ENCODE measurements around the gene MISP. TPM values are rescaled to one million over a fixed set of nuclear protein-coding genes. Genes with fewer than 3 reads are reported as not detected.
A peak's percentile ranks its signal among the peaks of the same experiment; 100 is the strongest.

Gene MISP
- total and polyA plus RNA-seq, 2 experiments from 2014 or later: 0.27 to 0.28 TPM

DNA sequence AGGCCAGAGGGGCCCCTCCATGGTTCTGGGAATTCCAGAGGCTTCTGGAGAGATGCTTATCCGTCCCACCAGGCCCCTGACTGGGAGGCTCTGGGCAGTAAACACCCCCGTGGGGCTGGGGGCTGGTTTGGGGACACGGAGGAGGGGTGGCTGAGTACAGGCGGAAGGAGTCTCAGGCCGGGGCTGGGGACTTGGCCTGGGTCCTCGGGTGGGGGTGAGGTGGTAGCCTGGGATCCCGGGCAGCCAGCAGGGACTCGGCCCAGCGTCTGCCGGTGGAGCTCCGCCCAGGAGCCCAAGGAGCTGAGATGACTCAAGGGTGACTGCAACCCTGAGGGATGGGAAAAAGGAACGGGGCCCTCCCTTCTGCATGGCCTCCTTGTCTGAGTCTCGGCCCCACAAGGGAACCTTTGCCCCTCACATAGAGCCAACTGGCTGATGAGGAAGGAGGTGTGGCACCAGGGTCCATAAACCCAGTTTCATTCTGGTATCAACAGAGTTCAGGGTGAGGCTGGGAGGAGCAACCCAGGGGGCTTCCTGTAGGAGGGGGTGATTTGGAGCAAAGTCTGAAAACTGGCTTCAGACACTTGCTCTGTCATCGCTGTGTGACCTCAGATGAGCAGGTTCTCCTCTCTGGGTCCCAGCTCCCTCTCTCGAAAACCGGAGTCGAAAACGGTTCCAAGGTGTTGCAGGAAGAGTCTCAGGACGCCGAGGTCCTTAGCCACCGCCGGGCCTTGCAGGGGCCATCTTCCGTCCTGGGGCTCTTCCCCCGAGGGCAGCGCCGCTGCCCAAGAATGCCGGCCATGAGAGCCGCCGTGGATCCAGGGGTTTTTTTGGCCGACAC is 809 bp downstream of the MISP start:
- peaks cover 4% of the 10 kb centered on the region for H3K27me3 Mint-ChIP-seq (ENCODE audit: insufficient read depth, low read depth, poor library complexity)
- Histone ChIP-seq H3K4me3 (no peak overlapping the region), H3K79me2 (replicated peaks; ENCODE audit: insufficient read depth) (no peaks in the 10 kb centered on the region), H4K20me1 (replicated peaks; ENCODE audit: insufficient read depth) (no peaks in the 10 kb centered on the region), H2AFZ (peak overlapping the region; percentile 52; the same call in 1 of the 2 replicates), H3F3A (replicated peaks; ENCODE audit: low read depth) (0 out of 2 replicates have a peak, but pooled peaks cover 7% of the 10 kb centered on the region), H3K27me3 (ENCODE audit: insufficient read depth) (no peaks in the 10 kb centered on the region), H3K4me1 (ENCODE audit: insufficient read depth) (no peaks in the 10 kb centered on the region), H3K36me3 (ENCODE audit: insufficient read depth) (no peaks in the 10 kb centered on the region), H3K4me2 (no peak overlapping the region; the same call in 1 of the 2 replicates), H3K27ac (ENCODE audit: low read depth) (no peak overlapping the region), H3K9me2 (ENCODE audit: insufficient read depth) (no peaks in the 10 kb centered on the region)
- no peak overlapping the region for H3K27ac Mint-ChIP-seq
- ATAC-seq (peak; percentile 15), DNase-seq (ENCODE audit: low spot score) (no peak)
- H3K9me3 Mint-ChIP-seq: peaks cover 10% of the 10 kb centered on the region
- TF ChIP-seq JUNB (IDR thresholded peaks at IDR 0.05; ENCODE audit: unreplicated experiment): no peak
- no peaks in the 10 kb centered on the region for H3K36me3 Mint-ChIP-seq (ENCODE audit: low read depth)
- H3K4me3 Mint-ChIP-seq: no peak overlapping the region
- H3K4me1 Mint-ChIP-seq: no peaks in the 10 kb centered on the region

DNA sequence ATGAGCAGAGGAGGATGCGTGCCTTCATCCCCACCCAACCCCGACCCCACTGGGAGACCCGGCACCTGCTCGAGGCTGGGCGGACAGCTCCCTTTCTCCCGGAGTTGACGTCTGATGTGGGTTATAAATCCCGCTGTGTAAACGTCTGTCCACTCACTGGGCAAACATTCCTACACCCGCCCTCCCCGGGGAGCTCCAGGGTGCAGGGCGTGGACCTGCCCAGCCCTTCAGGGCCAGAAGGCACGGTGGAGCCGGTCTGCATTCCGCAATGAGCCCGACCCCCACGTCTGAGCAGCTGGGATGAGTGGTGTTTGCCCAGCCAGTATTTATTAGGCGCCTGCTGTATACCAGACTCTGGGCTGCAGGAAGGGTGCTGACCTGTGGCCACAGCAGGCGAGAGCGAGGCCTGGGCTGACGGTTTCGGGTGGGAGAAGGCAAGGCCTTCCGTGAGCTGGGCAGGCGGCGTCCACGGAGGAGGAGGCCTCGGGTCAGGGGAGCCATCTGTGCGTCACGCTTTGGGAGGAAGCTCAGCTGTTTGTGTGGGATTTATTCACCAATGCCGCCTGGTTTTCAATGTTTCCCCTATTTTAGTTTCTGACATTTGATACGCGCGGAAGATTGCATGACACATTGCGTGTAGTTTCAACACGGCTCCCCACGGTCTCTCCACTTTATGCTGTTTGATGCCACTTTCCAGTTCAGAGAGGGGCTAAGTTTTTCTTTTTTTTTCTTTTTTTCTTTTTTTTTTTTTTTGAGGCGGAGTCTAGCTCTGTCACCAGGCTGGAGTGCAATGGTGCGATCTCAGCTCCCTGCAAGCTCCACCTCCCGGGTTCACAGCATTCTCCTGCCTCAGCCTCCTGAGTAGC is 2.0 kb downstream of the MISP start:
- H3K36me3 Mint-ChIP-seq (ENCODE audit: low read depth): no peaks in the 10 kb centered on the region
- H3K4me1 Mint-ChIP-seq: no peaks in the 10 kb centered on the region
- peaks cover 4% of the 10 kb centered on the region for H3K27me3 Mint-ChIP-seq (ENCODE audit: insufficient read depth, low read depth, poor library complexity)
- Histone ChIP-seq H3K4me1 (ENCODE audit: insufficient read depth) (no peaks in the 10 kb centered on the region), H3K36me3 (ENCODE audit: insufficient read depth) (no peaks in the 10 kb centered on the region), H3K27me3 (ENCODE audit: insufficient read depth) (no peaks in the 10 kb centered on the region), H3K4me2 (no peak overlapping the region), H3K9me2 (ENCODE audit: insufficient read depth) (no peaks in the 10 kb centered on the region), H4K20me1 (replicated peaks; ENCODE audit: insufficient read depth) (no peaks in the 10 kb centered on the region), H3K27ac (ENCODE audit: low read depth) (no peak overlapping the region), H3K4me3 (no peak overlapping the region), H3K79me2 (replicated peaks; ENCODE audit: insufficient read depth) (no peaks in the 10 kb centered on the region), H2AFZ (no peak overlapping the region), H3F3A (replicated peaks; ENCODE audit: low read depth) (0 out of 2 replicates have a peak, but pooled peaks cover 7% of the 10 kb centered on the region)
- TF ChIP-seq ETS1 (IDR thresholded peaks at IDR 0.05) (no peak), ZNF114 (CRISPR knock-in tag; IDR thresholded peaks at IDR 0.05) (no peak)
- H3K9me3 Mint-ChIP-seq: peaks cover 11% of the 10 kb centered on the region
- H3K27ac Mint-ChIP-seq: no peak overlapping the region
- no peak for ATAC-seq
- H3K4me3 Mint-ChIP-seq: no peak overlapping the region
- DNase-seq (ENCODE audit: low spot score): no peak

DNA sequence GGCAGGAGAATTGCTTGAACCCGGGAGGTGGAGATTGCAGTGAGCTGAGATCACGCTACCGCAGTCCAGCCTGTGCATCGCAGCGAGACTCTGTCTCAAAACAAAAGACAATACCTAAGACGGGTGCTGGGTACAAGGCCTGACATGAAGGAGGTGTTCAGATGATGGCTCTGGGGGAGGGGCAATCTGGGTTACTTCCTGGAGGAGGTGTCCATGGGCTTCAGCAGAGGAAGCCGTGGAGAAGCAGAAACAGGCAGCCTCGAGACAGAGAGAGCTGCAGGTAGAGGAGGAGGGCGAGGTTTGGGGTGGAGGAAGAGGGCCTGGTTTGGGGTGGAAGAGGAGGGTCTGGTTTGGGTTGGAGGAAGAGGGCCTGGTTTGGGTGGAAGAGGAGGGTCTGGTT is 3.6 kb downstream of the MISP start:
- peaks cover 6% of the 10 kb centered on the region for H3K27me3 Mint-ChIP-seq (ENCODE audit: insufficient read depth, low read depth, poor library complexity)
- ATAC-seq: no peak
- TF ChIP-seq EZH2phosphoT487 (IDR thresholded peaks at IDR 0.05; ENCODE audit: unreplicated experiment): no peak
- TF ChIP-seq STAT1 (IDR thresholded peaks at IDR 0.05; ENCODE audit: unreplicated experiment): no peak
- no peak for TF ChIP-seq ZNF114 (CRISPR knock-in tag; IDR thresholded peaks at IDR 0.05)
- TF ChIP-seq JUNB (IDR thresholded peaks at IDR 0.05; ENCODE audit: unreplicated experiment): no peak
- TF ChIP-seq, protein P1, sequence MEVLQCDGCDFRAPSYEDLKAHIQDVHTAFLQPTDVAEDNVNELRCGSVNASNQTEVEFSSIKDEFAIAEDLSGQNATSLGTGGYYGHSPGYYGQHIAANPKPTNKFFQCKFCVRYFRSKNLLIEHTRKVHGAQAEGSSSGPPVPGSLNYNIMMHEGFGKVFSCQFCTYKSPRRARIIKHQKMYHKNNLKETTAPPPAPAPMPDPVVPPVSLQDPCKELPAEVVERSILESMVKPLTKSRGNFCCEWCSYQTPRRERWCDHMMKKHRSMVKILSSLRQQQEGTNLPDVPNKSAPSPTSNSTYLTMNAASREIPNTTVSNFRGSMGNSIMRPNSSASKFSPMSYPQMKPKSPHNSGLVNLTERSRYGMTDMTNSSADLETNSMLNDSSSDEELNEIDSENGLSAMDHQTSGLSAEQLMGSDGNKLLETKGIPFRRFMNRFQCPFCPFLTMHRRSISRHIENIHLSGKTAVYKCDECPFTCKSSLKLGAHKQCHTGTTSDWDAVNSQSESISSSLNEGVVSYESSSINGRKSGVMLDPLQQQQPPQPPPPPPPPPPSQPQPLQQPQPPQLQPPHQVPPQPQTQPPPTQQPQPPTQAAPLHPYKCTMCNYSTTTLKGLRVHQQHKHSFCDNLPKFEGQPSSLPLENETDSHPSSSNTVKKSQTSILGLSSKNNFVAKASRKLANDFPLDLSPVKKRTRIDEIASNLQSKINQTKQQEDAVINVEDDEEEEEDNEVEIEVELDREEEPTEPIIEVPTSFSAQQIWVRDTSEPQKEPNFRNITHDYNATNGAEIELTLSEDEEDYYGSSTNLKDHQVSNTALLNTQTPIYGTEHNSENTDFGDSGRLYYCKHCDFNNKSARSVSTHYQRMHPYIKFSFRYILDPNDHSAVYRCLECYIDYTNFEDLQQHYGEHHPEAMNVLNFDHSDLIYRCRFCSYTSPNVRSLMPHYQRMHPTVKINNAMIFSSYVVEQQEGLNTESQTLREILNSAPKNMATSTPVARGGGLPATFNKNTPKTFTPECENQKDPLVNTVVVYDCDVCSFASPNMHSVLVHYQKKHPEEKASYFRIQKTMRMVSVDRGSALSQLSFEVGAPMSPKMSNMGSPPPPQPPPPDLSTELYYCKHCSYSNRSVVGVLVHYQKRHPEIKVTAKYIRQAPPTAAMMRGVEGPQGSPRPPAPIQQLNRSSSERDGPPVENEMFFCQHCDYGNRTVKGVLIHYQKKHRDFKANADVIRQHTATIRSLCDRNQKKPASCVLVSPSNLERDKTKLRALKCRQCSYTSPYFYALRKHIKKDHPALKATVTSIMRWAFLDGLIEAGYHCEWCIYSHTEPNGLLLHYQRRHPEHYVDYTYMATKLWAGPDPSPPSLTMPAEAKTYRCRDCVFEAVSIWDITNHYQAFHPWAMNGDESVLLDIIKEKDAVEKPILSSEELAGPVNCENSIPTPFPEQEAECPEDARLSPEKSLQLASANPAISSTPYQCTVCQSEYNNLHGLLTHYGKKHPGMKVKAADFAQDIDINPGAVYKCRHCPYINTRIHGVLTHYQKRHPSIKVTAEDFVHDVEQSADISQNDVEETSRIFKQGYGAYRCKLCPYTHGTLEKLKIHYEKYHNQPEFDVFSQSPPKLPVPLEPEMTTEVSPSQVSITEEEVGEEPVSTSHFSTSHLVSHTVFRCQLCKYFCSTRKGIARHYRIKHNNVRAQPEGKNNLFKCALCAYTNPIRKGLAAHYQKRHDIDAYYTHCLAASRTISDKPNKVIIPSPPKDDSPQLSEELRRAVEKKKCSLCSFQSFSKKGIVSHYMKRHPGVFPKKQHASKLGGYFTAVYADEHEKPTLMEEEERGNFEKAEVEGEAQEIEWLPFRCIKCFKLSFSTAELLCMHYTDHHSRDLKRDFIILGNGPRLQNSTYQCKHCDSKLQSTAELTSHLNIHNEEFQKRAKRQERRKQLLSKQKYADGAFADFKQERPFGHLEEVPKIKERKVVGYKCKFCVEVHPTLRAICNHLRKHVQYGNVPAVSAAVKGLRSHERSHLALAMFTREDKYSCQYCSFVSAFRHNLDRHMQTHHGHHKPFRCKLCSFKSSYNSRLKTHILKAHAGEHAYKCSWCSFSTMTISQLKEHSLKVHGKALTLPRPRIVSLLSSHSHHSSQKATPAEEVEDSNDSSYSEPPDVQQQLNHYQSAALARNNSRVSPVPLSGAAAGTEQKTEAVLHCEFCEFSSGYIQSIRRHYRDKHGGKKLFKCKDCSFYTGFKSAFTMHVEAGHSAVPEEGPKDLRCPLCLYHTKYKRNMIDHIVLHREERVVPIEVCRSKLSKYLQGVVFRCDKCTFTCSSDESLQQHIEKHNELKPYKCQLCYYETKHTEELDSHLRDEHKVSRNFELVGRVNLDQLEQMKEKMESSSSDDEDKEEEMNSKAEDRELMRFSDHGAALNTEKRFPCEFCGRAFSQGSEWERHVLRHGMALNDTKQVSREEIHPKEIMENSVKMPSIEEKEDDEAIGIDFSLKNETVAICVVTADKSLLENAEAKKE (CRISPR knock-in tag; IDR thresholded peaks at IDR 0.05): no peak

More for the DNA sequence above, 3.6 kb downstream of the MISP start:
- no peak overlapping the region for H3K4me2 ChIP-seq
- peaks cover 1% of the 10 kb centered on the region; the same call in 2 of the 3 replicates for H3K36me3 Mint-ChIP-seq (ENCODE audit: low read depth)
- H3K79me2 ChIP-seq (replicated peaks; ENCODE audit: insufficient read depth): no peaks in the 10 kb centered on the region
- H3K9me2 ChIP-seq (ENCODE audit: insufficient read depth): no peaks in the 10 kb centered on the region
- no peak overlapping the region for H3K27ac Mint-ChIP-seq
- no peak for DNase-seq (ENCODE audit: low spot score)
- no peaks in the 10 kb centered on the region for H3K27me3 ChIP-seq (ENCODE audit: insufficient read depth)
- no peaks in the 10 kb centered on the region for H3K36me3 ChIP-seq (ENCODE audit: insufficient read depth)
- H3F3A ChIP-seq (replicated peaks; ENCODE audit: low read depth): 0 out of 2 replicates have a peak, but pooled peaks cover 7% of the 10 kb centered on the region
- H3K4me3 Mint-ChIP-seq: no peak overlapping the region
- no peak overlapping the region for H3K27ac ChIP-seq (ENCODE audit: low read depth)
- no peaks in the 10 kb centered on the region; the same call in 2 of the 3 replicates for H3K4me1 Mint-ChIP-seq
- H3K4me1 ChIP-seq (ENCODE audit: insufficient read depth): no peaks in the 10 kb centered on the region
- H3K4me3 ChIP-seq: no peak overlapping the region
- no peak overlapping the region for H2AFZ ChIP-seq
- peaks cover 26% of the 10 kb centered on the region for H3K9me3 Mint-ChIP-seq
- no peaks in the 10 kb centered on the region for H4K20me1 ChIP-seq (replicated peaks; ENCODE audit: insufficient read depth)
